Right hindlimb (tissue), 1 donor: ENCODE results near the gene BAIAP2L2.
A peak's percentile ranks its signal among the peaks of the same experiment; 100 is the strongest.

ENCODE experiments used
- DNase-seq: peaks from one replicate; pipeline ENCODE4 v3.0.0-alpha.2; 2018

BAIAP2L2 gene

DNA sequence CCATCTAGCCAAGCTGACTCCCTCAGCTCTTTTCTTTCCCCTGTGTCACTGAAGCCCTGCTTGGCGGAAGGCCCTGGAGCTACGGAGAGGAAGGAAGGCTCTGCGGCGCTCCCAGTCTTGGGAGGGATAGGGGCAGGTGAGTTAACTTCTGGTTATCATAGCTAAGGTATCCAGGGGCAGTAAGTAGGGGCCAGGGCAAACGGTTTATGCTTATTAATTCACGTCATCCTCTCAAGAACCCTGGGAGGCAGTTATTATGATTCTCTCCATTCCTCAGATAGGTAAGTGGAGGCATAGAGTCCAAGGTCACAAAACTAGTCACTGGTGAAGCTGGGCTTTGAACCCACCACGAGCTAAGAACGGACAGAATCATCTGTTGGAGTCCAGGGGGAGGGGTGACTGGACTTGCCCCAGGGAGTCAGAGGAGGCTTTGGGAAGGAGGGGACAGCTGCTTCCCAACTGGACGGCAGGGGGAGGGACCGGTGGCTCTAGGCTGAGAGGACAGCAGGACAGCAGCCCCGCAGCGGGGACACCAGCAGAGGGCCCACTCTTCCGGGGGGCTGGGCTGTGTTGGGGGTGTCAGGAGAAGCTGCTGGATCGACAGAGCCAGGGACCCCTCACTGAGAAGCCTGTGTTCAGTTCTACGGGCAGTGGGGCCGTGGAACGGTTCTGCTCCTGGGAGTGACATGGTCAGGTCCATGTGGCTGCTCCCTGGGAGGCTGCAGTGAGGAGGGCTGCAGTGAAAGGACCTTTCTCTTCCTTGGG, 3.5 kb downstream of the BAIAP2L2 start:
- no peak for DNase-seq

DNA sequence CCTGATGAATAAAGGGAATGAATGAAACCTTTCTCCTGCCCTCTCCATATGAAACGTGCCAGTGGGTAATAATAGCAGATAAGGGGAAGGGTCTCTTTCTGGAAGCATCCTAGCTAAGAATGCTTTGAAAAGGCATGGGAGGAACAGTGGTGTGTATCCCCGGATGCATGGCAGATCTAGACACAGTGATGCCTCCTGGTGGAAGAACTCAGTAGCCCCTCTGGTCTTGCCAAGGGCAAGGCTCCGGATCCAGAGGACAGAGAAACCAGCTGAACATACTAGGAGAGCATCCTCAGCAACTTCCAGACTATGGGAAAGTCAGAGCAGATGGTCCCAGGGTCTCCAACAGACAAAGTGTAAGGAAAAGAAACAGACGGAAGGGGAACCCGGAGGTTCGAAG, 6.4 kb downstream of the BAIAP2L2 start:
- no peak for DNase-seq

DNA sequence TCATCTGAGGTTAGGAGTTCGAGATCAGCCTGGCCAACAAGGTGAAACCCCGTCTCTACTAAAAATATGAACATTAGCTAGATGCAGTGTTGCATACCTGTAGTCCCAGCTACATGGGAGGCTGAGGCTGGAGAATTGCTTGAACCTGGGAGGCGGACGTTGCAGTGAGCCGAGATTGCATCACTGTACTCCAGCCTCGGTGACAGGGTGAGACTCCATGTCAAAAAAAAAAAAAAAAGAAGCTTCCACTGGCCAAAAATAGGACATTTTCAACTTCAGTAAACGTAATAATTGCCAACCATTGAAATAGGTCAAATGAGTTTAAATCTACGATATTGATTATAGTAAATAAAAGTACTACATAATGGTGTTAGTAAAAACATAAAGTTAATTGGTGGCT, 6.8 kb downstream of the BAIAP2L2 start:
- DNase-seq, result no peak

DNA sequence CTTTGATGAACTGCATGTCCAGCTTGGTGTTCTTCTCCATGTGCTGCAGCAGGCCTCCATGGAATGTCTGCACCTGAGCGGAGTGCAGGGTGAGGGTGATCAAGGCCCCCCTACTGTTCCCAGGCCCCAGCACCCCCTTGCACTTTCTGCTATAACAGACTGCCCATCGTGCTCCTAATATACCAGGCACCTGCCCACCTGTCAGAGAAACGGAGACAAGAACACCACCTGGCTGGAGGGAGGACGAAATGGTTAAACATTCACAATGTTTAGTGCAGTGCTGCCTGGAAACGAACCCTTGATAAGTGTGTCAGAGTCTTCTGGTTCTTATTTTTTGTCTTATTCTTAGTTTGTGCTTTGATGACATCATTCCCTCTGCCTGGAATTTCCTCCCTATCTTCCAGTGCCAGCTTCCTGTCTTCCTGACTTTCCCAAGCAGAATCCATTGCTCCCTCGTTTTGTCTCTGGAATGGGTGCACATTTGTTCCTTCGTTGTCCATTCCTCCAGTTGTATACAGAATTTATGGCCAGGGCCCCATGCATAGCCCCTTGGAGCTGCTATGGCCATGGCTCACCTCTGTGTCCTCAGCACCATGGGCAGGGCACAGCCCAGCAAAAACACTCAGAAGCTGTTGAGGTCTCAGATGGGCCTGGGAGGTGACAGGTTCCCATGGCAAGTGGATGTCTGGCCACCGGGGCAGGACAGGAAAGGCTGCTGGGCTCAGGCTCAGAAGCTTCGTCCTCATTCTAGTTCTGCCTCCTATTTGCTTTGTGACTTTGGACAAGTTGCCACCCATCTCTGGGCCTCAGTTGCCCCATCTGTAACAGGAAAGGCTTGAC, 11.9 kb downstream of the BAIAP2L2 start:
- no peak for DNase-seq

DNA sequence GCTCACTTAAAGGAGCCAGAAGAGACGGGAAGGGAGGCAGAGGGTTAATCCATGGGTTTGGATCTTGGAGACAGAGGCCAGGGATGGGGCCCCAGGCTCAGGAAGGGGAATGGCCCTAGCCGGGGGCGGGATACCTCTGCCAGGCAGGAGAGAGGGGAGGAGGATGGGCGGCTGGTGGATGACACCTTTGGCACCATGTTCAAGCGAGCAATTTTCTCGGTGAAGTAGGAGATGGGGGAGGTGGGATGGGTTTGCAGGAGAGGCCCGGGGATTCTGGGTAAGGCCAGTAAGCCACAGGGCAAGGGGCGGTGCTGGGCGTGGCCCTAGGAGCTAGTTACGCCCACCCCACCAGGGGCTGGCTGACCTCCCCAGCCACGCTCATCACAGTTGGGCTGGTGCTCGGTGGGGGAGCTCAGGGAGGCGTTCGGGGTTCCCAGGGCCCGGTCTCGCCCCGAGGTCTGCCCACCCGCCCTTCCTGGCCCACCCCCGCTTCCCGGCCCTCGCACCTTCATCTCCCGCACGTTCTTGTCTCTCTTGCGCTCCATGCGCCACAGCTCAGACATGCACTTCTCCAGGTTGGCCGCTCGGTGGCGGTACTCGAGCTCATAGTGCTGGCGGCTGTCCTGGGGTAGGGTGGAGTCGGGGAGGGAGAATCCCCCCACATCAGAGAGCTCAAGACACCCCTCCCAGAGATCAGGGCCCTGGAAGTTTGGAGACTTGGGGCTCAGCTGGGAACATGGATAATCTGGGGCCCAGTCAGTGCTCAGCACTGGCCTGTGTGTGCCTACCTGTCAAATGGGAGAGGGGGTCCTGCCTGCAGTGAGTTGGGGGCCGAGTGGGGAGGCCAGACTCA, 12.7 kb downstream of the BAIAP2L2 start:
- no peak for DNase-seq

DNA sequence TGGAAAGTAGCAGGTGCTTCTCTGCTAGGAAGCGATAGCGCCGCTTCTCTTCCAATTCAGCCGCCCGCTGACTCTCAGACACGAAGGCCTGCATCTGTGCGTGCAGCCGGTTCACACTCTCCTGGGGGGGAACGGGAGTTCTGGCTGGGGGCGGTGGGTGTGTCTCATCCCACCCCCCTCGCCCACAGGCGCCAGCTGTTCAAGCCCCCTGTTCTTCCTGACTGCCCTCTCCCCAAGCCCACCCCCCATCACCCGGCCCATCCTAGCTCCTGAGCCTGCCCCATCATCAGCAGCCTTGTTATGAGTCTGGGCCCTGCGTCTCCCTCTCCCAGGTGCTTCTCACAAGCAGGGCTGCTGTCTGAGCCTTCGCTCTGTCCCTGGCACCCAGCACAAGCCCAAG, 13.4 kb downstream of the BAIAP2L2 start:
- DNase-seq, result no peak

DNA sequence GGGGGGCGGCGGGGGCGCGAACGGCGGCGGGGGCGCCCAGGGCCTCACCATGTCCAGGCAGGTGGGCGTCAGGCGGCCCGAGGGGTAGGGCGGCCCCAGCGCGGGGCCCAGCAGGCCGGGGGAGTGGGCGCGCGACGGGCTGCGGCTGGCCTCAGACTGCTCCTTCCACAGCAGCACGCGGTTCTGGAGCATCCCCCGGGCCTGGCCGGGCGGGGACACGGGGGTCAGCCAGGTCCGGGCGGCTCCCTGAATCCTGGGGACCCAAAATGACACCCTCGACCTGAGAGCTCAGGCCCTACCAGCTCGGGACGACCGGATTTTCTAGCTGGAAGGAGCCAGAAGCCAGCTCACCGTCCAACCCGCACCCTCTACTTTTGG, 21.0 kb downstream of the BAIAP2L2 start:
- no peak for DNase-seq

DNA sequence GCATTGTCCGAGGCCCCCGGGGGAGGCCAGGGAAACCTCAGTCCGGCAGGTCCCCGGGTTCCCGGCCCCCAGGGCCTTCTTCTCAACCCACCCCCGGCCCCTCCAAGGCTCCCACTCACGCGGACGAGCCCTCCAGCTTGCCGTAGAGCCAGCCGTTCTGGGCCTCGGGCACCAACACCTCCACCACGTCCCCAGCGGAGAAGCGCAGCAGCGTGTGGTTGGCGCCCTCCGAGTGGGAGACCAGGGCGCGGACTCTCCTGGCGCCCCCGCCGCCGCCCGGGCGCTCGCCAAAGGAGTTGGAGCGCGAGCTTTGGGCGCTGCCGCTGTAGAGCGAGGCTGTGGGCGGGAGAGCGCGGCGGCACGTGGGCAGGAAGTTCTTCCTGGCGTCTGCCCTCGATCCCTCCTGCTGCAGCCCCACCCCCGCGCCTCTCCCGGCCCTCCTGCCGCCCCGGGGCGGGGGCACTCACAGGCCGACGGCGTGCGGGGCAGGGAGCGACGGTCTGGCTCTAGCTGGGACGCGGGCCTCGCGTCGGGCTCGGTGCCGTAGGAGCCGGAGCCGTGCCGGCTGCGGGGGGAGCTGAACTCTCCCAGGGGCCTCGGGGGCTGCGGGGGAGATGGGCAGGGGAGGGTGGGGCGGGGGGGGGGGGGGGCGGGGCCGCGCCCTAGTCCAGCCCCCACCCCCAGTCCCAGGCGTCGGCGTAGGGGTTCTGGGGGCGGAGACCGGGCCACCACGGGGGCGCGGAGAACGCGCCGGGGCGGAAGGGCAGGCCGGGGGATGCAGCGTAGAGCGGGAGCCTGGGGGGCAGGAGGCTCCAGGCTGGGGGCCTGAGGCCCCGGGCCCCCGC, 21.6 kb downstream of the BAIAP2L2 start:
- DNase-seq, result no peak

DNA sequence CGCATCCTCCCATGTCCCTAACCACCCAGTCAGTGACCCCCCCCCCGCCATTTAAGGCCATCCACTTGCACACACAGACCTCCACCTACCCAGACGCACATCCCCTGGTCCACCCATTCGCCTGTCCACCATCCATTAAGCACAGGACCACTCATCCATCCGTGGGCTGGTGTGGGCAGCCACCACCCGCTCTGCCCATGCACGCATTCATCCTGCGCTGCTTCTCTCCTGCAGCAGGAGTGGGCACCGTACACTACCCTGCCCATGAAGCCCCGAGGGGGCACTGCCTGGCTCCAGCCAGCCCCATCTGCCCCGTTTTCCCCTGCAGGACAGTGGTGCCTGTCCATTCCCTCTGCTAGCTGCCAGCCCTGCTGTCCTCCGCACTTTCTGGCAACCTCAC, 22.6 kb downstream of the BAIAP2L2 start:
- peak; percentile 19 for DNase-seq

DNA sequence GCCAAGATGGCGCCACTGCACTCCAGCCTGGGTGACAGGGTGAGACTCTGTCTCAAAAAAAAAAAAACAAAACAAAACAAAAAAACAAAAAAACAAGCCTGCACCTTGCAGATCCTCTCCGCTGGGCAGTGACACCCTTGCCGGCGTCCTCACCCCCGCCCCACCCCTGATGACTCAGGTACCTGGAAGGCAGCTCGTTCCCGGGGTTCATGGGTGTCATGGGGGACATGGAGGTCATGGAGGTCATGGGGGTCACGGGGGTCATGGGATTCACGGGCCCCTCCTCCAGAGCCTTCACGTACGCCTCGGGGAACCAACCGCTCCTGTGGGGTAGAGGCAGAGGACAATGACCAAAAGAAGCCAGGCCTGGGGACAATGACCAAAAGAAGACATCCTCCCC, 23.5 kb downstream of the BAIAP2L2 start:
- DNase-seq, result no peak

DNA sequence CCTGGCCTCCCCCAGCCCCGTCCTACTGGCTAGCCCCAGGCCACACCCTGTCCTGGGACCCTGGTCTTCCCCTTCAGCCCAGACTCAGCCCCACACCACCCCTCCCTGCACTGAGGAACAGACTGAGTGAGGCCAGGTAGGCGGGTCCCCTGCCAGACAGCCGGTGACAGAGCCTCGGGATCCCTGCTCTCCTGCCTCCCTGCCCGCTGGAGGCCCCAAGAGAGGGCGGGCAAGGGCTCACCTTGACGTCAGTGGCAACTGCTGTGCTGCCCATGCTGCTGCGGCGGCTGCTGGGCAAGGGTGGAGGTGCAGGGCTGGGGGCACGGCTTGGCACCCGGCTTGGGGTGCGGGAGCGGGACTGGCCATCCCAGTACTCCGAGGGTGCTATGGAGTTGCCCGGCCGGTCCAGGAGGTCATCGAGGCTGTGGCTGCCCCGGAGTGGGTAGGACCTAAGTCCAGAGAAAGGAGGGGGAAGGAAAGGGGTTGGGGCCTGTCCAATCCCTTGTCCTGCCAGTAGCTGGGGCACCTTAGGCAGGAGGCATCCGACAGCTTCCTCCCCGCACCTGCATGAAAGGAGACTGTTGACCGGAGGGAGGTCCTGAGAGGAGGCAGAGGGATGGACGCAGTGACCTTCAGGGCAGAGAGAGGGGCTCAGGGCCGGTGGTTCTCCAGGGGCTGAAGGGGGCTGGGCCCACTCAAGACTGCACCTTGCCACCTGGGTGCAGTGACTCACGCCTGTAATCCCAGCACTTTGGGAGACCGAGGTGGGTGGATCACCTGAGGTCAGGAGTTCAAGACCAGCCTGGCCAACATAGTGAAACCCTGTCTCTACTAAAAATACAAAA, 24.3 kb downstream of the BAIAP2L2 start:
- no peak for DNase-seq

DNA sequence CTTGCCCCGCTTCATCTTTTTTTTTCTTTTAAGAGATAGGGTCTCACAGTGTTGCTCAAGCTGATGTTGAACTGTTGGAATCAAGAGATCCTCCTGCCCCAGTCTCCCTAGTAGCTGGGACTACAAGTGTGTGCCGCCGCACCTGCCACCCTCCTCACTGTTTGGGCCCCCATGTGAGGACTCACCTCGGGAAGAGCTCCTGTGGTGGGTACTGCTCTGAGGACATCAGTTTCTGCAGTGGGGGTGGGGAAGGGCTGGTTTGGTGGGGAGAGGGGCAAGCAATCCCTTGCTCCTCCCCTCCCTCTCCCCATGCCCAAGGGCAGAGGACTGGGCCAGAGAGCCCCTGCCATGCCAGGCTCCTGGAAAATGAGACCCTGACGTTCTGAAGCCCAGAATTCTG, 25.0 kb downstream of the BAIAP2L2 start:
- no peak for DNase-seq

DNA sequence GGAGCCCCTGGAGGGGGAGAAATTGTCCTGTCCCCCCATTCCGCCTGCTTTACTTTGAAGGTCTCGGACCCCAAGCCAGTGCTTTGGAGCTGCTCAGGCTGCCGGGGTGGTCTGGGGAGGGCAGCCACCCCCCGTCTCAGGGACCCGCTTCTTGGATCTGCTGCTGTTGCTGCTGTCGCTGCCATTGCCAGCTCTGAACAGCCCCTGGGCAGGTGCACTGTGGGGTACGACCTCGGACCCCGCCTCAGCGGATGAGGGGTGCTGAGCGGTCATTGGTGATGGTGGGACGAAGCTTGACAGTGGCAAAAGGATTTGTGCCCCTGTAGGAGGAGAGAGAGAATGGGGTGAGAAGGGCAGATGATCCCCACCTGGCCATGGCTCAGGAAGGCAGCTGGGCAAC, 25.4 kb downstream of the BAIAP2L2 start:
- DNase-seq, result no peak

DNA sequence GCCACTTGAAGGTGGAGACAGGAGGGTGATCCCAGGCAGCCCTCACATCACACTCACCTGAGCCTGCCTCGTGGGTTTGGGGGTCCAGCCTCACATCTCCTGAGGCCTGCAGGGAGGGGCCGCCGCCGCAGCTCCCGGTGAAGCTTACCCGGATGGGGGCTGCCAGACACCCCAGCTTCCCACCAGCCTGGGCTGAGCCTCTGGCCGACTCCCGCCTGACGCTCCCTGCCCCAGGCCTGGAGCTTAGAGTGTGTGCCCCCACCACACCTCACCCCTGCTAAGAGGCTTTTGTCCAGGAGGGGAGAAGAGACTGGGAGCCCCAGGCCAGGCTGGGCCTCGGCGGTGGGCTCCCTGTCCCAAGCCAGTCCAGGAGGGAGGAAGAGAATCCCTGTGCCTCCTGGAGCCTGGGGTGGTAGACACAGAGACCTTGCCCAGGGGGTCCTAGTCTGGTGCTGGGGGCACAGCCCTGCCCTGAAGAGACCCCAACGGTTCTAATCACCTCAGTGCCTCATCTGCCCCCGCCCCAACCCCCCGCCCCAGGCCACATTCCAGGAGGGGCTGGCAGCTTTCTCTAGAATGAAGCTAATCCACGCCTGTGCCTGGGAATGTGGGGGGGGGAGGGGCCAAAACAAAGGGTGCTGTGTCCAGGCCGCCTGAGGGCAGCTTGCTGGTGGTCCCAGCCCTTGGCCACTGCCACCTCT, 26.4 kb downstream of the BAIAP2L2 start, which contains the start of gene SLC16A8:
Gene SLC16A8, minus strand, starts transcription at position 254 of the 701 bp plus-strand sequence. CDS start 1,311 bp downstream, outside the sequence.
- DNase-seq, result no peak

DNA sequence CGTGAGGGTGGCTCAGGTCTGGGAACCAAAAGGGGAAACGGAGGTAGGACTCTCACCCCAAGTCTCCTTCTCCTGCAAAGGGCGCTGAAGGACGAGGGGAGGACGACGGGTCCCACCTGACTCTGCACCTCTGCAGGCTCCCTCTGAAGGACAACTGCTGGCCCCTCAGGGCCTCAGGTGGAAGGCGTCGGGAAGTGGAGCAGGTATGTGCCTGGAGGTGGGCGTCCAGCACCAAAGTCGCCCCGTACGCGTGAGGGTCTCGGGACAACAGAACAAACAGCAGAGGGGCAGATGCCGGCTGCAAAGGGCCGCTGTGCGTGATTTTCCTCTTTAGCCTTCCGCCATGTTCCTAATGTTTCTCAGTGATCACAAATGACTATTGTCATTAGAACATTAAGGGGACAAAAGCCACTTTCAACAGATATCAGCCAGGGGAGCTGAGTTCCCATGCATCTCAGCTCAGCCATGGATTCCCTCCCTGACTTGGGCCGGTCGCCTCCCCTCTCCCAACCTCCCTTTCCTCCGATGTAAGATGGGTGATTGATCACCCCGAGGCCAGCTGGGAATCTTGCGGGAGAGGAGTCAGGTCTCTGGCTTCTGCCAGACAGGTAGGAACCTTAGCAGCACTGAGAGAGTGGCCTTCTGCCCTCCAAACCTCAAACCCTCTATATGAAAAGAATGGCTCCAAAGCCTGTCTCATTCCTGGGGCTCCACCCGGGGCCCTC, 27.3 kb downstream of the BAIAP2L2 start:
- DNase-seq, result no peak

DNA sequence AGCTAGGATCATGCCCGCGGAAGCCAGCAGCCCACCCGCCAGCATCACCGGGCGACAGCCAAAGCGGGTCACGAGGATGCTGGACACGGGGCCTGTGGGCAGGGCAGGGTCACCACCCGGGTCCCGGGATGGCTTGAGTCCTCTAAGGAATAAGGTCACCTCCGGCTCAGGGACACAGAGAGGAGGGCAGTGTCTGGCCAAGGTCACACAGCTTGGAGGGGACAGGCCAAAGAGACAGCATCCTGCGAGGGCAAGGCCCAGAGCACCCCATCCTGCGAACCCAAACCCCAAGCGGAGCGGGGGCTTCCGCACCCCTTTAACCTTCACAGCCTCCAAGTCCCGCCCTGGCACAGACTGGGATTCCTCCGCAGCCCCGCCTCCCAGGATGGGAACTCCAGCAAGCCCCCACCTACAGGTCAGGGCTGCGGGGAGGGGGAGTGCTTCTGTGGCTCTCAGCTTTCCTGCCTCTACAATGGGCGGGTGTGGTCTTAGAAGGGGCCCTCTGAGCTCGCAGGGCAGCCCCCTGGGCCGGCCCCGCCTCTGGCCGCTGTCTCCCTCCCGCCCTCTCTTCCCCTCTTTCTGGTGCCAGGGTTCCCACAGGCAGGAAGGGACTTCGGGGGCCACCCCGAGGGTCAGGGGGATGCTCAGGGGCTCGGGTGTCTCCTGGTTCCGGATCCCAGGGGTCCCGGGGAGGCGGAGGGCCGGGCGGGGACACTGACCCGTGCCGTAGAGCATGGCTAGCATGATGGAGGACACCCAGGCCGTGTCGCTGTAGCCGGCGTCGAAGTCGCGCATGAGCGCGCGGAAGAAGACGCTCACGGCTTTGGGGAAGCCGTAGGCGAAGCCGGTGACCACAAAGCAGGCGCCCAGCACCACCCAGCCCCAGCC, 28.3 kb downstream of the BAIAP2L2 start:
- DNase-seq, result no peak

DNA sequence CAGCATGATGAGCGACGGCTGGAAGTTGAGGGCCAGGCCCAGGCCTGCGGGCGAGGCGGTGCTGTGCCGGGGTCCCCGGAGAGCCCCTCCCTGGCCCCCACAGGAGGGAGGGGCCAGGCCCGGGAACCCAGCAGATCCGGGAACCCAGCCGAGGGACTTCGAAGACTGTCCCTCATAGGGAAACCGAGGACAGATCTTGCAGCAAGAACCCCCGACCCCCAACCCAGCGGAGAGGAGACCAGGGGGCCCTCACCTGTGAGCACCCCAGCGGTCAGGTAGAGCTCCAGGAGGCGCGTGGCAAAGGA, 28.9 kb downstream of the BAIAP2L2 start:
- DNase-seq, result no peak

DNA sequence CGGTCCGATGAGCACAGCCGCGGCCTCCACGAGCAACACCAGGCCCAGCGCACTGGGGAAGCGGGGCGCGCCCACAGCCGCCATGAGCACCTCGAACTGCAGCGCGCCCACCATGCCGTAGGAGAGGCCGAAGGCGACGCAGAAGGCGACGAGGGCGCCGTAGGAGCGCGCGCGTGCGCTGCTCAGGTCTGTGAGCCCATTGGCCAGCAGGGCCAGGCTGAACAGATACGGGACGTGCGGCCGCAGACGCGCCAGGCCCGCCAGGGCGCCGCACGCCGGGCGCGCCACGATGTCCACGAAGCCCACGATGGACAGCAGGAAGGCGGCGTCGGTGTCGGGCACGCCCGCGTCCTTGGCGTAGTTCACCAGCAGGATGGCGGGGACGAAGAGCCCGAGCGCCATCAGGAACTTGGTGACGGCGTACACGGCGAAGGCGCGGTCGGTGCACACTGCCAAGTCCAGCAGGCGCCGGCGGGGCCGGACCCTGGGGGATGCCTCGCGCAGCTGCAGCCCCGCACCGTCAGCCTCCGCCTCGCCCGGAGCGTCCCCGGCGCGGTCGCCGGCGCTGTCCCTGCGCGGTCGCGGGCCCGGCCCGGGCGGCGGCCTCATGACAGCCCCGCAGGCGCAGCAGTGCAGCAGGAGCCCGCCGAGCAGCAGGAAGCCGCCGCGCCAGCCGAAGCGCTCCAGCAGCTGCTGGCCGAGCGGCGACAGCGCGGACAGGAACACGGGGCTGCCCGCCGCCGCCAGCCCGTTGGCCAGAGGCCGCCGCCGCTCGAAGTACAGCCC, 29.4 kb downstream of the BAIAP2L2 start:
- peak; percentile 62 for DNase-seq
